ENCODE data around the gene PANX3. TPM values are rescaled to one million over a fixed set of nuclear protein-coding genes. Genes with fewer than 3 reads are reported as not detected.

Gene PANX3
- total RNA-seq, 1 experiment from 2014 or later, result not detected

DNA sequence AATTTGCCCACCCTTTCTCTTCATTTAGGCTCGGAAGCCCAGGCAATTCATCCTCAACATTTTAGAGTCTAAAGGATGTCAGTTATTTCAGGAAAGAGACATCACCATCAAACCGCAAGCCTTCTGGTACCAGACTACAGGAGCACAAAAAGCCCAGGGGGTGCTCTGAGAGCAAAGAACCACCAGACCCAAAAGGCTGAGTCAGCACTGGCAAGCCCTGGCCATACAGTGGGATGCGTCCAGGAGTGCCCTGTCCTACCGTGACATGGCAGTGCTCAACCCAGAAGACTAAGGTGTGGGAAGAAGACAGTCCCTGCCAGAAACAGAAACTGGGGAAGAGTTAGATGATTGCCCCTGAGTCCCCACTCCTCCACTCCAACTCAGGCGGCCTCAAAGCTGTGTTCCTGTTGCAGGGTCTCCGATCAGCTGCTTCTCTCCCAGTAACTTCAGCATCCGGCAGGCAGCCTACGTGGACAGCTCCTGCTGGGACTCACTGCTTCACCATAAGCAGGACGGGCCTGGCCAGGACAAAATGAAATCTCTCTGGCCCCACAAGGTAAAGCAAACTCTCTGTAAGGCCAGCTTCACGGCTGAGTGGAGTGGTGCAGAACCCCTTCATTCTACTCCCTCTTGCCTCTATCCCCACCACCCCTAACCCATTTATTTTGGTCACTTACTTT lies 1.5 kb downstream of the PANX3 start:
- no peak for DNase-seq (ENCODE audit: low read depth)

- DNase-seq (ENCODE audit: low read depth), result no peak
These were observed 7.6 kb downstream of the PANX3 start for GRCh38 chr11:124618863-124619262.

DNA sequence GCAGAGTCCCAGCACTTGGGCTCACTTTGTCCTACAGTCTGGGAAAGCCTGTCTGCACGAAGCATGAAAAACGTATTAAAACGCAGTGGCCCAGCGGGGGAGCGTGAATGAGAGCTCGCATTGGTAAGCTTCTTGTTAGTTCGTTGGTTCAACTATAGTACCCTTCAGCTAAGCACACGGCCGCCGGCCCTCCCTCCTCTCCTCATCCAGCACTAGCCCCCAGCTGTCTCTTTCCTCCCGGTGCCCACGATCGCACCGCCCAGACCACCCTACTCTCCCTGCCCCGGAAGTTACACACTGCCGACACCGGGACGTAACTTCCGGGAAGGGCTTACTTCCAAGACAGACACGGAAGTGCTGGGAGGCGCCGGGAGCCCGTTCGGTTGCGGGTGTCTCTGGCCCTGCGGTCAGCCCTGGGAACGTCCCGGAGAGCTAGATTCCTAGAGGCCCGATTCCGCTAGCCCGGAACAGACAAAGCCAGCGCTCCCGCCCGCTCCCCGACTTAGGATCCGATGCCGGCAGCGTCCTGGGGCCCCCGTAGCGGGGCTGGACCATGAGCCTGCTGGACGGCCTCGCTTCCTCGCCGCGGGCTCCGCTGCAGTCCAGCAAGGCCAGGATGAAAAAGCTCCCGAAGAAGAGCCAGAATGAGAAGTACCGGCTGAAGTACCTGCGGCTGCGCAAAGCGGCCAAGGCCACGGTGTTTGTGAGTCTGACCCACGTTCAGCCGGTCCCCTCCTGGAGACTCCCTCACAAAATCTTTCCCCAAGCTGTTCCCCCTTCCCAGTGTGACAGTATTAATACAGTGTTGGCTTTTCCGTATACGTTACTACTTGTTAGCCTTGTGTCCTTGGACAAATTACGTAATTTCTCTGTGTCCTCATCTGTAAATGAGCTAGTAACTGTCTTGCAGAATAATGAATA lies 11.6 kb downstream of the PANX3 start, which contains the start of gene TBRG1:
TSS of gene TBRG1 (plus strand) at position 334 of the 921 bp plus-strand sequence. CDS start at position 554, 220 bp downstream.
- DNase-seq (ENCODE audit: low read depth), result peak; percentile 90

DNA sequence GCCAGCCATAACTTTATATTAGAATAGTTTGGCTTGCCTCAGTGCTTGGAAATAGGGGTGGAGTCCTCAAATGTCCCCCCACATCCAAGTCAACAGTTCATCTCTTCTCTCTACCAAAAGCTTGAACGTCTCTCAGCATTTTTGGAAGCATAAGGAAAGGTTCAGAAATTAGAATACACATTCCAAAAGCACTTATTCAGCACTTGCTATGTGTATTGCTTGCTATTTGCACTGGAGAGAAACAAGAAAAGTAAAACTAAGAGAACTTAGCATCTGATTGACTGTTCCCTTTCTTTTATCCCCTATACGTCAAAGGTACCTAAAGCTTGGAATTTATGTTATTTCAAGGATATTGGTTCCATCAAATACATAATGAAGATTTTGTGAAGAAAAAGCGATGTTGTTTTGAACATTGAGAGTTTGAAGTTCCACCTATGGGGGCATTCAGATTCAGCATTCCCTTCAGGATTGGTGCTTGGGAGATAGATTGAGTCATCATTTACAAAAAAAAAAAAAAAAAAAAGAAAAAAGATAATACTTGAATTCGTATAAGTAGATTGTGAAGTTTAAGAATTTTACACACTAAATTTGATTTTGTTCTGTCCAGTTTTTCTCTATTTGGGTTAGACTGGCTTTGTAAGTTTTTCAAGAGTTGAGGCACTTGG lies 12.8 kb downstream of the PANX3 start:
- DNase-seq (ENCODE audit: low read depth), result peak; percentile 30

DNA sequence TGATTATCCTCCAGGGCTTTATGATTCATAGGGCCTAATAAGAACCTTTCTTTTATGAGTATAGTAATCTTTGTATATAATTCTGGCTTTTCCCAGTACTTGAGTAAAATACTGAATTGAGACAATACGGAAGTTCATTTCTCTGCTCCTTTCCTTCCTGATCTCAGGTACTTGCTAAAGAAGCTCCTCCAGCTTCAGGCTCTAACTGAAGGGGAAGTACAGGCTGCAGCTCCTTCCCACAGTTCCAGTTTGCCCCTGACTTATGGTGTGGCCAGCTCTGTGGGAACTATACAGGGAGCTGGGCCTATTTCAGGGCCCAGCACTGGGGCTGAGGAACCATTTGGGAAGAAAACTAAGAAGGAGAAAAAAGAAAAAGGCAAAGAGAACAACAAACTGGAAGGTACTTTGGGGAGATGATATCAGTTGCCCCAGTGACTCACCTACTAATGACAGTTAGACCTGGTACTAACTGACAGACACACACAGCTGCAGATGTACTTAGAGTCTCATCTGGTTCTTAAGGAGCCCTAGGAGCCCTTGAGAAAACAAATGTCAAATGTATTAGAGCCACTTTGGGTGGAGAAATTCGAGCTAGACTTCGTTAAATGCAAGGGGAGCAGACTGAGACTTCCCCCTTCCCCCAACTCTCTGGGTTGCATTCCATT lies 14.4 kb downstream of the PANX3 start:
- peak; percentile 97 for DNase-seq (ENCODE audit: low read depth)

DNA sequence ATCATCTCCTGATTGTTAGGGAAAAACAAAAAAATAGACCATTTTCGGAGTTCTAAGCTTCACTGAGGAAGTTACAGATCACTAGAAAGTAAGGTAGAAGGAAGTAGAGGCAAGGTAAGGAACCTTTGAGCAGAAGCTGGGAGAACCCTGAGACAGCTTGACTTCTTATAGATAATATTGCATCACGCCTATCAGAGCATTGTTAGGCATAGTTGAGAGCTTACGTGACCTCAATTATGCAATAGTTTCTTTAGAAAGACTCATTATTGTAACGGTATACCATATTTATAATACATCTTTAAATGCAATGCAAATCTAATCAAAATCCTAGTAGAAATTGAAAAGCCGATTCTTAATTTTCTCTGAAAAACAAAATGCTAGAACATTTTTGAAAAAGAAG lies 16.3 kb downstream of the PANX3 start:
- no peak for DNase-seq (ENCODE audit: low read depth)

GRCh38 chr11:124629961-124630360 lies 18.7 kb downstream of the PANX3 start:
- DNase-seq (ENCODE audit: low read depth), result no peak

GRCh38 chr11:124633355-124633754 lies 22.1 kb downstream of the PANX3 start:
- no peak for DNase-seq (ENCODE audit: low read depth)

DNA sequence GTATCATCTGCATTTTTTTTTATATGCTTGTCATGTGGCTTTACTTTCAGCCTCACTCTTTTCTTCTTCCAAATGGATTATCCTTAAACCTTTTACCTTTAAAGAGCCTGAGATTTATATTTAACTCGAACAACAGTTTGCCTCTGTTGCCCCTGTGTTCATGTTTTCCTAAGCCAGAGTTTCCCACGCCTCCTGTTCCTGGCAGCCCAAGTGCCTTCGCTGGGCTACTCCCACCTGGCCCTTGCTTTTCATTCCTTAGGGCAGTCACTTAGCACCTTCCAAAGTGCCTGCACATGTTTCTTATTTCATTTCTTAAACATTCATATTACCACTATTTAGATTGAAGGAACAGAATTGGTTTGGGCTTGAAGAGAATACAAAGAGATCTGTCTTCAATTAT lies 24.7 kb downstream of the PANX3 start:
- no peak for DNase-seq (ENCODE audit: low read depth)

DNA sequence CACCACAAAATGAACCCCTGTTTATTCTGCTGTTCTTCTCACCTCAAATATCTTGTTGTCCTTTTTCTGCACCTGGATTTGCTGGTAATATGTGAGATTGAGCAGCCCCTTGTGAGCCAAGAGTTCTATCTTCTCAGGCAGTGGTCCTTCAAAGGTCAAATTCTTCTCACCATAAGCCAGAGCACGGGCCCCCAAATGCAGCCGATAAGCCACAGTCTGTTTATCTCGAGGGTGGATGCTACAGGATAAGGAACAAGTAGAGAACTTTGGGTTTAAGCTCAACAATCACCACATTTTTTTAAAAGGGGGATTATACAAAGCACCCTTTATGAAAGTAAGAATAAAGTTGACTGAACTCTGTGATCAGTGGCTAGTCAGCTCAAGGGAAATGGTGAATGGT lies 27.3 kb downstream of the PANX3 start:
- DNase-seq (ENCODE audit: low read depth), result no peak

DNA sequence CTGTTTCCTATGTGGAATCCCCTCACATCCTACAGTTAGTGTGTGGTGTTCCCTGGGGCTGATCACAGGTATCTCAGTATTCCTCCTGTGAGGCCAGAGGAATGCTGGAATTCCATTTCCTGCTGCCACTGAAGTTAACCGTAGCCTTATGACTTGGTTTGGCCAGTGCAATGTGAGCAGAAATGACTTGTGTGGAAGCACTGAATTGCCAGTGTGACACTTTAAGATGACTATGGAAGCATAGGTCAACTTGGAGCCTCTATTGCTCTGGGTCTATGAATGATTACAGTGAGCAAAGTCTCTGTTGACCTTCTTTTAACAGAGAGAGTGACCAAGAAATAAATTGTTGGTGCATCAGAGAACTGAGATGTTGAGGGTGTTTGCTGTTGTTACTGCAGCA lies 28.0 kb downstream of the PANX3 start:
- no peak for DNase-seq (ENCODE audit: low read depth)

GRCh38 chr11:124640666-124641065 lies 29.4 kb downstream of the PANX3 start:
- peak; percentile 28 for DNase-seq (ENCODE audit: low read depth)

- DNase-seq (ENCODE audit: low read depth), result no peak
These were observed 31.4 kb downstream of the PANX3 start for GRCh38 chr11:124642628-124643027.

DNA sequence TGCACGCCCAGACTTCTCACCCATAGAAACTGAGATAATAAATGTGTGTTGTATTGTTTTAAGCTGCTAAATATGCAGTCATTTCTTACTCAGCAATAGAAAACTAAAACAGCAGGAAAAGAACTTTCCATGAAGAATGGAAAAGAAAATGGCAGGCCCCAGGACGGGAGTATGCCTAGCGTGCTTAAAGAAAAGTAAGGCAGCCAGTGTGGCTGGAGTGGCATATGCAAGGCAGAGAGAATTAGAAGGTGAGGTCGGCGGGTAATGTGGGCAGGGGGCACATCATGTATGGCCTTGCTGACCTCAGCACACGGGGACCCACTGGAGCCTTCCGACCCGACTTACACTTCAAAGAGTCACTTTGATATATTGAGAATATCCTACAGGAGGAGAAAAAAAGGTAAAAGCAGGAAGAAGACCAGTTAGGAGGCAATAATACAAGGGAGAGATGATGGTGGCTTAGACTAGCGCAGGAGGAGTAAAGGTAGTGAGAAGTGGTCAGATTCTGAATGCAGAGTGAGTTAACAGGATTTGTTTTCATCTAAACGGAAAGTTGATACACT lies 31.9 kb downstream of the PANX3 start:
- DNase-seq (ENCODE audit: low read depth), result no peak

DNA sequence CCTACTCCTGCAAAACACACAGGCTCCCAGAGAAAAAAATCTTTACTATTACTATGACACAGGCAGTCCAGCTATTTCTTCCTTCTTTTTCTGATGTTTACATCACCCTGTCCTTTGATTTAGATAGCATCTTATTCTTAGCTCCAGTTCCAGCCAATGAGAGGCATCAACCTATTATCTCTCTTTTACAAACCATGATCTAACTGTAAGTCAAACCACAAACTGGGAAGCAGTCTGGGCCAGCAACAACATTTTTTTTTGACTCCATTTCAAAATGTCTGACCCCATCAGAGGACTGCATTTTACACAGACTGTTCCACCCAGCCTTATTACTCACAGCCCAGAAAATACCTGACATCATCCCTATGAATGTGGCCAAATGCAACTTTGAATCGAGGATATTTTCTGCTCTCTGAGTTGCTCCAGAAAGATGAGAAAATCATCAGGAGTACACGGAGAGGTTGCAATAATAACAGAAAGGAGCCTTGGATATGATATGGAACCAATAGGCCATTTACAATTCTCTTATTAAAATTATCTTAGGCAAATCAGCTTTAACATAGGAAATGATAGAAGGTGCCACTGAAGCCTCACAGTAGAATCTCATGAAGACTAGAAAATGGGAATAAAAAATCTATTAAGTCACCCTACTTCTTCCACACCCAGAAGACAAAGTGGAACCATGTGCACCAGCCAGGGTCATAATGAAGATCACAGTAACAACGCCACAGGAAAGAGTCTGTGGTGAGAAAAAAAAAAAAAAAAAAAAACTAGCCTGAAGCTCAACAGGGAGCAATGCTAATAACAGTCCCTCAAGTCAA lies 32.6 kb downstream of the PANX3 start:
- DNase-seq (ENCODE audit: low read depth), result peak; percentile 80

DNA sequence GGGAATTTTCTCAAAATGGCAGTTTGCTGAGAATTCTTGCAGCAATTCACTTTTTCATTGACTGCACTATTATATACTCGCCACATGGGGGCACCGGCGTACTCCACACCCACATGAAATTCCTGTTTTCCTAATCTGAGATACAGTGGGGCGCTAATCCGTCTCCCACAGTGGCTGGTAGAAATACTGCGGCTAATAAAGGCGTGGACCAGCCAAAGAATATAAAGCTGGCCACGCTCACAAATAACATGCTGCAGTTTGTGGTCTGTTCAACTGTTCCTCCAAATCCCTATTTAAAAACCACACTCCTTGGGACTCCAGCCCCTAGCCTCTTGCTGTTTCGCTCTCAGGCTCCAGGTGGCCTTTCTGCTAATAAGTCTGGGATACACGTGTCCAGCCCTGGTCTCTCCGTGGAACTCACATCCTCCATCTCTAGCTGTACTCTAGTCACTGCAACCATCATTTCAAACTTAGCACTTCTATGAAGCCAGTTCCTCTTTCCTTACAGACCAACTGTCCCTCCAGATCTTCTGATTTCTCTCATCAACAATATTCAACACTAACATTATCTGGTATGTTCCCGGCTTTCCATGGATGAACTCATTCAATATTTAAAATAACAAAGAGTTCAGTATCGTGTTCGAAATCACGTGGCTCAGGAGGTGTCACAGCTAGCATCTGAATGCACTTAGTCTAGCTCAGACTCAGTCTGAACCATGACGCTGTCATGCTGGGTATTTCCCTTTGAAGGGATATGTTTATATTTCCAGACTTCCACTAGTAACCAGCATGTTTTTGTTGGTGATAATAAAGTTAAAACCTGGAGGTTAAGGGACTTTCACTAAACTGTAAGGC lies 33.4 kb downstream of the PANX3 start:
- DNase-seq (ENCODE audit: low read depth), result peak; percentile 79

DNA sequence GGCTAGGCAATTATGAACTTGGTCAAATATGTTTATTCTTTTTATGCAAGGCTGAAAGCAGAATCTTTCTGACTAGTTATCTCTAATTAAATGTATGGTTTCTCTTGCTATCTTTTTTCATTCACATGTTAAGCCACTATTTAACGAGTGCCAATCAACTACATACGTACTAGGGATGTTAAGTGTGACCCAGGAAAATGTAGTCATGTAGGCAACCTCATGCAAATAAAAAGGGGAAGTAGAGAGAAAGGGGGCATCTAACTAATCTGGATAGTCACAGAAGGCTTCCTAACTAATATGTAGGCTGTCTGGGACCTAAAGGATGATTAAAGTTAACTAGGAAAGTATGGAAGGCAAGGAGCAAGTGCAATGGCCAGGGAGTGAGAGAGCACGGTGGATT lies 34.9 kb downstream of the PANX3 start:
- no peak for DNase-seq (ENCODE audit: low read depth)

- no peak for DNase-seq (ENCODE audit: low read depth)
These were observed 37.4 kb downstream of the PANX3 start for GRCh38 chr11:124648610-124649009.
